Transverse colon (tissue), 4 donors: ENCODE measurements around the gene KDM5A.

Experiments used
- EP300 ChIP-seq: sonication (generic); formaldehyde crosslinking; IDR thresholded peaks from one replicate; pipeline ENCODE4 v1.6.1; 2017; ENCODE audit warnings: antibody characterized with exemption, low read depth
- POLR2A ChIP-seq: fragments of 450-650 bp; IDR thresholded peaks from one replicate; pipeline ENCODE4 v1.6.1; 2016; ENCODE audit warnings: antibody characterized with exemption, mild to moderate bottlenecking, moderate library complexity
- POLR2AphosphoS5 ChIP-seq, 3 donors: sonication (generic); formaldehyde crosslinking; IDR thresholded peaks; one replicate each; pipeline ENCODE4 v1.6.1; 2016; ENCODE audit warnings: antibody characterized with exemption in 3 of 3
- TF ChIP-seq, protein P1 (sequence below), 5 experiments: fragments of 200-600 bp in 3 of 5; fragments of 450-650 bp in 2 of 5; sonication (generic) in 3 of 5; IDR thresholded peaks; 1 replicate in 2 of 5; 2 replicates in 3 of 5; pipeline ENCODE4 v1.5.1; 2016 to 2017; ENCODE audit warnings: antibody characterized with exemption in 5 of 5, inconsistent platforms in 3 of 5, mild to moderate bottlenecking in 2 of 5, moderate library complexity in 1 of 5

GRCh38 chr12:388012-388411, 1.1 kb downstream of the KDM5A start:
- TF ChIP-seq, protein P1, sequence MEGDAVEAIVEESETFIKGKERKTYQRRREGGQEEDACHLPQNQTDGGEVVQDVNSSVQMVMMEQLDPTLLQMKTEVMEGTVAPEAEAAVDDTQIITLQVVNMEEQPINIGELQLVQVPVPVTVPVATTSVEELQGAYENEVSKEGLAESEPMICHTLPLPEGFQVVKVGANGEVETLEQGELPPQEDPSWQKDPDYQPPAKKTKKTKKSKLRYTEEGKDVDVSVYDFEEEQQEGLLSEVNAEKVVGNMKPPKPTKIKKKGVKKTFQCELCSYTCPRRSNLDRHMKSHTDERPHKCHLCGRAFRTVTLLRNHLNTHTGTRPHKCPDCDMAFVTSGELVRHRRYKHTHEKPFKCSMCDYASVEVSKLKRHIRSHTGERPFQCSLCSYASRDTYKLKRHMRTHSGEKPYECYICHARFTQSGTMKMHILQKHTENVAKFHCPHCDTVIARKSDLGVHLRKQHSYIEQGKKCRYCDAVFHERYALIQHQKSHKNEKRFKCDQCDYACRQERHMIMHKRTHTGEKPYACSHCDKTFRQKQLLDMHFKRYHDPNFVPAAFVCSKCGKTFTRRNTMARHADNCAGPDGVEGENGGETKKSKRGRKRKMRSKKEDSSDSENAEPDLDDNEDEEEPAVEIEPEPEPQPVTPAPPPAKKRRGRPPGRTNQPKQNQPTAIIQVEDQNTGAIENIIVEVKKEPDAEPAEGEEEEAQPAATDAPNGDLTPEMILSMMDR (IDR thresholded peaks at IDR 0.05) = no peak
- TF ChIP-seq POLR2A = no peak
- no peak for TF ChIP-seq POLR2AphosphoS5 (IDR thresholded peaks at IDR 0.05)
- TF ChIP-seq EP300 = no peak
